MM.1S (cell line): Measurements from ENCODE around the gene COL24A1.

Source experiments
- DNase-seq: peaks from one replicate; pipeline ENCODE4 v3.0.0-alpha.2; 2015
- H2AFZ ChIP-seq: fragments of 300-600 bp; sonication (generic); 2 replicates; pipeline ENCODE4 v1.6.0; 2016; ENCODE audit warnings: antibody characterized with exemption, low read length
- H3F3A ChIP-seq: fragments of 300-600 bp; sonication (generic); 2 replicates; pipeline ENCODE4 v1.6.1; 2016; ENCODE audit warnings: mild to moderate bottlenecking, antibody characterized with exemption, low read length, moderate library complexity, mixed read lengths; ENCODE audit not compliant: insufficient read depth
- H3K27ac ChIP-seq: fragments of 300-600 bp; sonication (generic); 2 replicates; pipeline ENCODE4 v1.5.1; 2016; ENCODE audit warnings: mild to moderate bottlenecking, low read length
- H3K27me3 ChIP-seq: fragments of 300-600 bp; sonication (generic); replicated peaks from 2 replicates; pipeline ENCODE4 v1.6.0; 2016; ENCODE audit warnings: low read length; ENCODE audit not compliant: insufficient read depth
- H3K36me3 ChIP-seq: fragments of 300-600 bp; sonication (generic); replicated peaks from 2 replicates; pipeline ENCODE4 v1.6.1; 2016; ENCODE audit warnings: mild to moderate bottlenecking, low read length, mixed read lengths; ENCODE audit not compliant: insufficient read depth
- H3K4me1 ChIP-seq: fragments of 300-600 bp; sonication (generic); 2 replicates; pipeline ENCODE4 v1.6.1; 2016; ENCODE audit warnings: low read length, mixed read lengths
- H3K4me2 ChIP-seq: fragments of 300-600 bp; sonication (generic); 2 replicates; pipeline ENCODE4 v1.6.0; 2016; ENCODE audit warnings: low read depth, low read length
- H3K4me3 ChIP-seq: fragments of 300-600 bp; sonication (generic); 2 replicates; pipeline ENCODE4 v1.5.1; 2016; ENCODE audit warnings: low read length, mixed read lengths
- H3K79me2 ChIP-seq: fragments of 300-600 bp; sonication (generic); 2 replicates; pipeline ENCODE4 v1.6.1; 2016; ENCODE audit warnings: mixed run types, low read length, mixed read lengths
- H3K9ac ChIP-seq: fragments of 300-600 bp; sonication (generic); 2 replicates; pipeline ENCODE4 v1.6.1; 2016; ENCODE audit warnings: low read length, mixed read lengths
- H3K9me2 ChIP-seq: fragments of 300-600 bp; sonication (generic); replicated peaks from 2 replicates; pipeline ENCODE4 v1.6.1; 2016; ENCODE audit warnings: mild to moderate bottlenecking, low read length, mixed read lengths; ENCODE audit not compliant: insufficient read depth
- H3K9me3 ChIP-seq: fragments of 300-600 bp; sonication (generic); replicated peaks from 2 replicates; pipeline ENCODE4 v1.6.1; 2016; ENCODE audit warnings: mild to moderate bottlenecking, low read length, mixed read lengths; ENCODE audit not compliant: insufficient read depth
- H4K20me1 ChIP-seq: fragments of 300-600 bp; sonication (generic); 2 replicates; pipeline ENCODE4 v1.6.1; 2016; ENCODE audit warnings: mild to moderate bottlenecking, low read length, moderate library complexity, mixed read lengths; ENCODE audit not compliant: insufficient read depth
- CTCF ChIP-seq: fragments of 300-600 bp; sonication (generic); IDR thresholded peaks from 2 replicates; pipeline ENCODE4 v1.5.1; 2016; ENCODE audit warnings: antibody characterized with exemption, low read length, mixed read lengths
- EZH2 ChIP-seq: fragments of 300-600 bp; sonication (generic); optimal IDR thresholded peaks from 2 replicates; pipeline ENCODE3; 2017; ENCODE audit warnings: low read depth, mild to moderate bottlenecking, antibody characterized with exemption, low read length, mixed read lengths
- EZH2phosphoT487 ChIP-seq: fragments of 300-600 bp; sonication (generic); IDR thresholded peaks from 2 replicates; pipeline ENCODE4 v1.6.1; 2018; ENCODE audit warnings: antibody characterized with exemption, low read length

The COL24A1 gene

GRCh38 chr1:86104606-86105532 lies 51.7 kb downstream of the COL24A1 start:
- no peaks in the 10 kb centered on the region for H3K27me3 ChIP-seq
- DNase-seq: no peak
- H3F3A ChIP-seq: no peaks in the 10 kb centered on the region
- no peaks in the 10 kb centered on the region for H3K79me2 ChIP-seq
- H3K9me3 ChIP-seq: no peaks in the 10 kb centered on the region
- no peak overlapping the region for H3K4me2 ChIP-seq
- no peak overlapping the region for H3K4me3 ChIP-seq
- H4K20me1 ChIP-seq: no peaks in the 10 kb centered on the region
- H3K9ac ChIP-seq: no peak overlapping the region
- H3K36me3 ChIP-seq: no peaks in the 10 kb centered on the region
- H3K9me2 ChIP-seq: no peaks in the 10 kb centered on the region
- no peak overlapping the region for H3K27ac ChIP-seq
- H3K4me1 ChIP-seq: no peaks in the 10 kb centered on the region
- TF ChIP-seq CTCF: no peak
- no peak for TF ChIP-seq EZH2phosphoT487
- no peak for TF ChIP-seq EZH2
- H2AFZ ChIP-seq: no peak overlapping the region

GRCh38 chr1:86101616-86102015 lies 55.0 kb downstream of the COL24A1 start:
- H3K27me3 ChIP-seq: no peaks in the 10 kb centered on the region
- H3K9me3 ChIP-seq: no peaks in the 10 kb centered on the region
- H3K9ac ChIP-seq: no peak overlapping the region
- no peak overlapping the region for H3K4me2 ChIP-seq
- H4K20me1 ChIP-seq: no peaks in the 10 kb centered on the region
- H3K4me1 ChIP-seq: 0 out of 2 replicates have a peak, but pooled peaks cover 6% of the 10 kb centered on the region
- 0 out of 2 replicates have a peak, but pooled peaks cover 7% of the 10 kb centered on the region for H3F3A ChIP-seq
- peaks cover 3% of the 10 kb centered on the region; the same call in 1 of the 2 replicates for H3K9me2 ChIP-seq
- no peak for DNase-seq
- no peak overlapping the region for H2AFZ ChIP-seq
- no peaks in the 10 kb centered on the region for H3K79me2 ChIP-seq
- TF ChIP-seq EZH2: no peak
- no peak for TF ChIP-seq CTCF
- TF ChIP-seq EZH2phosphoT487: no peak
- no peaks in the 10 kb centered on the region for H3K36me3 ChIP-seq
- H3K4me3 ChIP-seq: no peak overlapping the region
- H3K27ac ChIP-seq: no peak overlapping the region

- no peaks in the 10 kb centered on the region for H3K27me3 ChIP-seq
- no peak overlapping the region for H3K27ac ChIP-seq
- no peak overlapping the region for H3K4me2 ChIP-seq
- H2AFZ ChIP-seq: no peak overlapping the region
- H3K36me3 ChIP-seq: no peaks in the 10 kb centered on the region
- no peak for DNase-seq
- H3F3A ChIP-seq: 0 out of 2 replicates have a peak, but pooled peaks cover 7% of the 10 kb centered on the region
- H4K20me1 ChIP-seq: no peaks in the 10 kb centered on the region
- H3K4me1 ChIP-seq: 0 out of 2 replicates have a peak, but pooled peaks cover 6% of the 10 kb centered on the region
- peaks cover 3% of the 10 kb centered on the region; the same call in 1 of the 2 replicates for H3K9me2 ChIP-seq
- no peak overlapping the region for H3K9ac ChIP-seq
- no peak for TF ChIP-seq EZH2
- TF ChIP-seq EZH2phosphoT487: no peak
- no peak for TF ChIP-seq CTCF
- H3K9me3 ChIP-seq: no peaks in the 10 kb centered on the region
- no peak overlapping the region for H3K4me3 ChIP-seq
- no peaks in the 10 kb centered on the region for H3K79me2 ChIP-seq
Observed at GRCh38 chr1:86100401-86100800, 56.2 kb downstream of the COL24A1 start.
